Stimulated activated memory B cell treated with anti-CD40 and anti-IgM and Interleukin-4, amounts not matched to agents 10 μg/mL and 1 μg/mL and 100 μg/mL, for 72 hours (primary cell): ENCODE data around the gene PRND.
"Not testable (repeated sequence)": the region's sequence is repeated elsewhere in the genome, so short reads cannot be mapped to it uniquely, and the experiment has no call there.

Experiments used
- ATAC-seq: fragments of 150-1000 bp; cut with Tn5 transposase; 2 replicates; pipeline ENCODE4 v1.10.0; 2021
- H3K27ac Mint-ChIP-seq: one replicate; pipeline ENCODE4 v1.8.0; 2022; ENCODE audit warnings: mild to moderate bottlenecking, mixed read lengths
- H3K27me3 Mint-ChIP-seq: one replicate; pipeline ENCODE4 v1.8.0; 2022; ENCODE audit warnings: mixed read lengths
- H3K36me3 Mint-ChIP-seq: one replicate; pipeline ENCODE4 v1.8.0; 2022; ENCODE audit warnings: mixed read lengths
- H3K4me1 Mint-ChIP-seq: one replicate; pipeline ENCODE4 v1.8.0; 2022; ENCODE audit warnings: mixed read lengths
- H3K4me3 Mint-ChIP-seq: one replicate; pipeline ENCODE4 v1.8.0; 2022; ENCODE audit warnings: mild to moderate bottlenecking, moderate library complexity, mixed read lengths
- H3K9me3 Mint-ChIP-seq: one replicate; pipeline ENCODE4 v1.8.0; 2022; ENCODE audit warnings: mixed read lengths

The PRND gene

DNA sequence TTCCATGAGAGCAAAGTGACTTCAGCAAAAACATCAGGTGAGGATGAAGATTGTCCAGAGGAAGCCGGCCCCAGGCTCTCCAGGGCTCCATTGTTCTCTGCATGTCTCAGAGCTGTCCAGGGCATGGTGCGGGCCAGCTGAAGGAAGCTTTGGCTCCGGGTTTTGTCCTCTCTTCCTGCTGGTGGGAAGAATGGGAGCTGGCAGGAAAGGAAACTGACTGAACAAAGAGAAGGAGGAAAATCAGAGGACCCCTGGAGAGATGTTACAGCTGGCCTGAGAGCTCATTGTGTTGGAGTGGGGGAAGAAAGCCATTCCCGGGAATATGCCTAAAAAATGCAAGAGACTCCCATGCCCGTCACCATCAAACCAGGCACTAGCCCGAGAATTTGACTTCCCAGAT lies 27.1 kb downstream of the PRND start:
- H3K9me3 Mint-ChIP-seq = peaks cover 5% of the 10 kb centered on the region
- H3K4me1 Mint-ChIP-seq = no peaks in the 10 kb centered on the region
- no peak for ATAC-seq
- no peaks in the 10 kb centered on the region for H3K27me3 Mint-ChIP-seq
- no peaks in the 10 kb centered on the region for H3K36me3 Mint-ChIP-seq
- no peak overlapping the region for H3K4me3 Mint-ChIP-seq
- no peak overlapping the region for H3K27ac Mint-ChIP-seq

DNA sequence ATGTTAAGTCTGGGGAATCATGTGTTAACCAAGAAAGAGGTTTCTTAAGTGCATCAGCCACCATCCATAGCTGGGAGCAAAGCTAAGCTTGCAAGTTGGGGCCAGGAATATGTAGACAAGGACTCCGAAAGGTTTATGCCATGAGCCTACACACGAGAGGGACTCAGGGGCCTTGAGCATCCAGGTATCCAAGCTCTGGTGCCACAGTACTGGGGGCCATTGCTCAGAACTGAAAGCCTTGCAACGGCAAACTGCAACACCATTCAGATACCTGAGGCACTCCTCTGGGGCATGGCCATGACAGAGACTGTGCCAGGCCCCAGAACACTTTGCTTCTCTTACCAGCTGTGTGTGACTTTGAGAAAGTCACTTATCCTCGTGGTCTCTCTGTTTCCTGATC lies 27.6 kb downstream of the PRND start:
- H3K4me1 Mint-ChIP-seq = no peaks in the 10 kb centered on the region
- no peaks in the 10 kb centered on the region for H3K36me3 Mint-ChIP-seq
- no peaks in the 10 kb centered on the region for H3K27me3 Mint-ChIP-seq
- ATAC-seq = no peak
- H3K9me3 Mint-ChIP-seq = peaks cover 5% of the 10 kb centered on the region
- H3K27ac Mint-ChIP-seq = no peak overlapping the region
- no peak overlapping the region for H3K4me3 Mint-ChIP-seq

DNA sequence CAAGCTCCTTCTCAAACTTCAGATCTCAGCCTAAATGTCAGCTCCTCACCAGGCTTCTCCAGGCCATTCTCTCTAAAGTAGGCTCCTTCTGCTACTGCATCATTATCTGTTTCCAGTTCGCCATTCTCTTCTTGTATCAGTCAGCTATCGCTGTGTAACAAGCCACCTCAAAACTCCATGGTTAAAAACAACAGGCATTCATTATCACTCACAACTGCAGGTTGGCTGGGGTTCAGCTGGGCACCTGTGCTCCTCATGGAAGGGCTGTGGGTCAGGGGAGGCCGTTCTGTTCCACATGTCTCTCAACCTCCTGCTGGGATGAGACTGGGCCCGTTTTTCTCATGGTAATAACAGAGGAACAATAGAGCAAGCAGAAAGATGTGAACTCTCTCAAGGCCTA lies 28.7 kb downstream of the PRND start:
- H3K4me3 Mint-ChIP-seq = no peak overlapping the region
- no peaks in the 10 kb centered on the region for H3K36me3 Mint-ChIP-seq
- no peak for ATAC-seq
- H3K27me3 Mint-ChIP-seq = no peaks in the 10 kb centered on the region
- no peak overlapping the region for H3K27ac Mint-ChIP-seq
- H3K4me1 Mint-ChIP-seq = no peaks in the 10 kb centered on the region
- H3K9me3 Mint-ChIP-seq = peaks cover 5% of the 10 kb centered on the region

DNA sequence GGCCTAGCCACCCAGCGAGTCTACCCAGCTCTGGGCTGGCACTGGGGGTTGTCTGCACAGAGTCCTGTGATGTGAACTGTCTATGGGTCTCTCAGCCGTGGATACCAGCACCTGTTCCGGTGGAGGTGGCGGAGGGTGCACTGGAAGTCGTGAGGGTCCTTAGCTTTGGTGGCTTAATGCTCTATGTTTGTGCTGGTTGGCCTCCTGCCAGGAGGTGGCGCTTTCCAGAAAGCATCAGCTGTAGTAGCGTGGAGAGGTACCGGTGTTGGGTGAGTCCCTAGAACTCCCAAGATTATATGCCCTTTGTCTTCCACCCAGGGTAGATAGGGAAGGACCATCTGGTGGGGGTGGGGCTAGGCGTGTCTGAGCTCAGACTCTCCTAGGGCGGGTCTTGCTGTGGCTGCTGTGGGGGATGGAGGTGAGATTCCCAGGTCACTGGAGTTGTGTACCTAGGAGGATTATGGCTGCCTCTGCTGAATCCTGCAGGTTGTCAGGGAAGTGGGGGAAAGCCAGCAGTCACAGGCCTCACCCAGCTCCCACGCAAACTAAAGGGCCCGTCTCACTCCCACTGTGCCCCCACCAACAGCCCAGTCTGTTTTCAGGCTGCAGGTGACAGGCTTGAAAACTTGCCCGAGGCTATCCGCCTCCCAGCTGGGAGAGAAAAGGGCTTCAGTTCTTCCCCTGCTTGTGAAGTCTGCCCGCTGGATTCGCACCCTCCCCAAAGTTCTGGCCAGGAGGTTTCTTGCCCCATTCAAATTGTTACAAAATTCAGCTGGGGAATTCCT lies 37.6 kb downstream of the PRND start:
- not testable (repeated sequence) for H3K36me3 Mint-ChIP-seq, H3K4me3 Mint-ChIP-seq, H3K9me3 Mint-ChIP-seq, H3K27me3 Mint-ChIP-seq, ATAC-seq
- H3K4me1 Mint-ChIP-seq = peaks cover 14% of the 10 kb centered on the region
- H3K27ac Mint-ChIP-seq = peak overlapping the region; percentile 26

DNA sequence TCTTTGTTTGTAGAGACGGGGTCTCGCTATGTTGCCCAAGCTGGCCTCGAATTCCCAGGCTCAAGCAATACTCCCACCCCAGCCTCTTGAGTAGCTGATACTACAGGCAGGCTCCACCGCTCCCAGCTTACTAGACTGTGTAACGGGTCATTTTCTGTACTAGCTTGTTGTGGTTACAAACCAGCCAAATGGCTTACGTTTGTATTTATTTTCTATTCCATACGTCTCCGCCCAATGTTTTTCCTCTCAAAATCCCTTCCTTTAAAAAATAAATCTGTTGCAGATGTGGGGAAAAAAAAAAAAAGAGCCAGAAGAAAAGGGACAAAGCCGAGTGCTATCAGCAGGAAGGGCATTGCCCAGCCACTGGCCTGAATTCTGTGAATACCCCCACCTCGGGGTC lies 41.6 kb downstream of the PRND start:
- peaks cover 35% of the 10 kb centered on the region for H3K4me1 Mint-ChIP-seq
- no peak overlapping the region for H3K27ac Mint-ChIP-seq
- no peak for ATAC-seq
- H3K9me3 Mint-ChIP-seq = no peaks in the 10 kb centered on the region
- H3K36me3 Mint-ChIP-seq = no peaks in the 10 kb centered on the region
- no peak overlapping the region for H3K4me3 Mint-ChIP-seq
- H3K27me3 Mint-ChIP-seq = peaks cover 6% of the 10 kb centered on the region

DNA sequence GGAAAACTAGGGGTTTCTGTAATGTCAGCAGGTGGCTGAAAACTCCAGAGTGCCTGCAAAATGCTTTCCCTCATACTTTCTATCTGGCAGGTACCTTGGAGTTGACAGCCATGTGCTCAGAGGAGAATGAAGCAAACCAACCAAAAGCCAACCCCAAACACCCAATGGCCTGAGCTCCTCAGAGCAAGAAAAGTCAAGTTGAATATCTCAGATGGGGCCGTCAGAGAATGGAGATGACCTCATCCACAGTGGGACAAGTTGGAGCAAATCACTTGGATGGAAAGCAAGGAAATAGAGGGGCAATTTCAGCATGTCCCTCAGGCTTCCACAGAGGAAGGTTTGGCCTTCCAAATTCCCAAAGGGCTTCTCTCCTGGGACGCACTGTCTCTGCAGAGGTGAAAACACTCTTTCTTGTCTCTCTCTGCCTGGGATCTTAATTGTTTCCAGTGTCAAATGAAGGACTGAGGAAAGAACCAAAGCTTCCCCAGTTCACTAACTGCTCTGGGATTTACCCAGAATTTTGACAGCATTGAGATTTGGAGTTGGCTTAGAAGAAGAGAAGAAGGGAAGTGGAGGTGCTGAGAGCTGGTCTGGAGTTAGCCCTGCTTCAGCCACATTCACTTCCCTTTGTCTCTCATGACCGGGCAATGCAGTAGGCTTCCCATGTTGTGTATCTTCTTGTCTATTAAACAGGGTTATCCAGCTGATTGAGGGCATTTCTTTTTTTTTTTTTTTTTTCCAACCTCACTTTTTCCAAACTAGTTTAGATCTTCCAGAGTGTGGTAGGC lies 42.2 kb downstream of the PRND start:
- H3K27me3 Mint-ChIP-seq = peaks cover 2% of the 10 kb centered on the region
- no peaks in the 10 kb centered on the region for H3K36me3 Mint-ChIP-seq
- no peak for ATAC-seq
- H3K9me3 Mint-ChIP-seq = no peaks in the 10 kb centered on the region
- H3K27ac Mint-ChIP-seq = no peak overlapping the region
- H3K4me1 Mint-ChIP-seq = peaks cover 33% of the 10 kb centered on the region
- no peak overlapping the region for H3K4me3 Mint-ChIP-seq

DNA sequence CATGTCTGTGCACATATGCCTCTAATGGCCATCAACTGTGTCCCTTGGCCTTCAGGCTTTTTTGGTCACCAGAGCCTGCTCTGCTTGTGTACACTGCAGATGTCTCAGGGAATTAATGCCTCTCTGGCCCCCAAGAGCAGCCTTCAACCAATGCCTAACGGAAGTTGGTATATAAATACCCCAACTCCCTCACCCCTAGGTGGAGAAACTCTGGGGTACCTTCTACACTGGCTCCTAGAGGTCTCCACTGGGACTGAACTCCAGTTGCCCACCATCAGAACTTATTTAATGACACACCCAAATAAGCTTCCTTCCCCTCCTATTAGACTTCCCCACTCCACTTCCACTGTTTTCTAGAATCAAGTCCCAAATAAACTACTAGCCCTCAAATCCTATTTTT lies 43.1 kb downstream of the PRND start:
- Mint-ChIP-seq H3K36me3 (no peaks in the 10 kb centered on the region), H3K27ac (no peak overlapping the region), H3K27me3 (no peaks in the 10 kb centered on the region), H3K4me1 (peaks cover 29% of the 10 kb centered on the region), H3K9me3 (no peaks in the 10 kb centered on the region), H3K4me3 (no peak overlapping the region)
- ATAC-seq = no peak

DNA sequence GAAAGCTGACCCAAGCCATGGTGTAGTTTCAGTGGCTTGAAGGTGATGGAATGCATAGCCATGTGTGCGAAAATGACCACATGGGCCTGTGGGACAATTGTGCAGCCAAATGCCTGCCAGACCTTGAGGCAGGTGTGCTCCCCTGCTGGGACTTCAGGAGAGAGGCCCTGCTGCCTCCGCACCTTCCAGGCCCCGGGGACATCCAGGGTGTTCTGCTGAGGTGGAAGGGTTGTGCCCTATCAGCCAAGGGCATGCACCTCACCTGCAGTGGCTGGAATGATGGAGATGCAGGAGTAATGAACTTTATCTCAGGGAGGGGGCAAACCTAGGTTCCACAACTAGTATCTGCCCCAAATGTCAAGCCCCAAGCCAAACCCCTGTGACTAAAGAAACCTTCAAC lies 44.0 kb downstream of the PRND start:
- H3K36me3 Mint-ChIP-seq = peaks cover 5% of the 10 kb centered on the region
- H3K4me1 Mint-ChIP-seq = peaks cover 29% of the 10 kb centered on the region
- ATAC-seq = no peak
- no peak overlapping the region for H3K27ac Mint-ChIP-seq
- H3K9me3 Mint-ChIP-seq = peaks cover 2% of the 10 kb centered on the region
- H3K4me3 Mint-ChIP-seq = no peak overlapping the region
- no peaks in the 10 kb centered on the region for H3K27me3 Mint-ChIP-seq

DNA sequence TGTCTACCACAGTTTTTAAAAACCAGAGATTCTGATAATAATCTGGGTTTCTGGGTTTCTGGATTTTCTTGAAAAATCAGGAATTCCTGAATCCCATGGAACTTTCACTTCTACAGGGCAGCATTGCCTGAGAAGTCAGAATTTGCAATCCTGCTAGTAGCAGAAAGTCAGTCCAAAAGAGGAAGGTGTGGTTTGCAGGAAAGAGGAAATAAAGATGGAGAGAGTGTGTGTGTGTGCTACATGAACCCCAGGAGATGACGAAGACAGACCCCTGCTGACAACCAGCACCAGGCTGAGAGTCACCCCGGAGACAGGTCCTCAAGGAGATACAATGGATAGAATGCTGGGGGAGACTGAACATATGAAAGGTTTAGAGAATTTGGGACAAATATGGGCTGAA lies 44.9 kb downstream of the PRND start:
- peak; percentile 89 for ATAC-seq
- peaks cover 14% of the 10 kb centered on the region for H3K36me3 Mint-ChIP-seq
- H3K27ac Mint-ChIP-seq = peak overlapping the region; percentile 81
- peak overlapping the region; percentile 16 for H3K4me3 Mint-ChIP-seq
- H3K4me1 Mint-ChIP-seq = peaks cover 29% of the 10 kb centered on the region
- peaks cover 9% of the 10 kb centered on the region for H3K9me3 Mint-ChIP-seq
- H3K27me3 Mint-ChIP-seq = no peaks in the 10 kb centered on the region

DNA sequence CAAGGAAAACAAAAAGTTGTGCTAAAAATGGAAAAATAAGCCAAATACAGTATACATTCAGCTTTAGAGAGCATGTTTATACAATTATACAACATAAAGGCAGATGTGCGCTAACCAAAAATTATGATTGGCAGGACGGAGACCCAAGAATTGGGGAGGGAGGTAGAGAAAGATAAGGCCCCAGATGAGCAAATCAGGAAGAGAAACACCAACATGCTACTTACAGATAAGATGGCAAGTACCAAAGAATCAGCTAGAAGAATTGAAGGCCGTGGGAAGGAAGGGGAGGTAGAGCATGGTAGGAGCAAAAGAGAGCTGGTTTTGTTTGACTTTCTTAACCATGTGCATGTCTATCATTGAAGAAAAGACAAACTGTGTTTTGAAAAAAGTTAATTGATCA lies 45.4 kb downstream of the PRND start:
- no peak overlapping the region for H3K4me3 Mint-ChIP-seq
- H3K27me3 Mint-ChIP-seq = no peaks in the 10 kb centered on the region
- H3K27ac Mint-ChIP-seq = peak overlapping the region; percentile 81
- H3K9me3 Mint-ChIP-seq = peaks cover 9% of the 10 kb centered on the region
- ATAC-seq = no peak
- H3K4me1 Mint-ChIP-seq = peaks cover 29% of the 10 kb centered on the region
- H3K36me3 Mint-ChIP-seq = peaks cover 16% of the 10 kb centered on the region

DNA sequence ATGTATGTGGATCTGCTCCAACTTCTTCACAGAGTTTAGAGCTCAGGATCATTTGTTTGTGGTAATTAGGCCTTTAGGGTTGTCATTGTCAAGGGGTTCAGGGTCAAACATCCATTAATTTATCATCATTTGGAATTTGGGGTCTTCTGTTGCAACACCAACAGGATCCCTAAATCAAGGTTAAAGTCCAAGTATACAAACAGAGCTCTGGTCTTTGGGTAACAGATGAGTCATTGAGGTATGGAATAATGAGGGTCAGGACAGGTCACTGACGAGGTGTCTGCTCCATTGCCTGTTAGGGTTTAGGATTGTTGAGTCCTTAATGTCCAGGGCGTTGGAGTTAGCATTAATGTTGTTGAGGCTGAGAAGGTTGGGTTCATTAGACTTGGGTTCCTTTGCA lies 47.6 kb downstream of the PRND start:
- H3K36me3 Mint-ChIP-seq = peaks cover 26% of the 10 kb centered on the region

DNA sequence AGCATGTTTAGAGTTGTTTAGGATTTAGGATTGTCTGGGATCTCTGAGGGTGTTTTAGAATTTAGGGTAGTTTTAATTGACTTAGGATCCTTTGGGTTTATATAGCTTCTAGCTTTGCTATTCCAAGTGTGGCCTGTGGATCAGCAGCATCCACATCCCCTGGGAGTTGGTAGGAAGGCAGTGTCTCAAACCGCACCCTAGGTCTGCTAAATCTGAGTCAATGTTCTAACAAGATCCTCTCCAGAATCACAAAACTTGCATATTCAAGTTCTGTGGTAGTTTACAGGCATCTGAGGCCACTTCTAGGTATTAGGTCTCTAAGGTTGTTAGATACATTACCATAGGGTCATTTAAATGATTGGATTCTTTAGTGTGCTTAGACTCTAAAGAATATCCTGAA lies 48.3 kb downstream of the PRND start:
- Mint-ChIP-seq H3K27ac (no peak overlapping the region), H3K4me3 (no peak overlapping the region), H3K9me3 (peaks cover 13% of the 10 kb centered on the region), H3K36me3 (peaks cover 26% of the 10 kb centered on the region), H3K27me3 (no peaks in the 10 kb centered on the region), H3K4me1 (peaks cover 15% of the 10 kb centered on the region)
- no peak for ATAC-seq

More for the DNA sequence above, 47.6 kb downstream of the PRND start:
- Mint-ChIP-seq H3K4me1 (peaks cover 21% of the 10 kb centered on the region), H3K27me3 (no peaks in the 10 kb centered on the region), H3K4me3 (no peak overlapping the region), H3K9me3 (peaks cover 13% of the 10 kb centered on the region), H3K27ac (peak overlapping the region; percentile 35)
- ATAC-seq = no peak

DNA sequence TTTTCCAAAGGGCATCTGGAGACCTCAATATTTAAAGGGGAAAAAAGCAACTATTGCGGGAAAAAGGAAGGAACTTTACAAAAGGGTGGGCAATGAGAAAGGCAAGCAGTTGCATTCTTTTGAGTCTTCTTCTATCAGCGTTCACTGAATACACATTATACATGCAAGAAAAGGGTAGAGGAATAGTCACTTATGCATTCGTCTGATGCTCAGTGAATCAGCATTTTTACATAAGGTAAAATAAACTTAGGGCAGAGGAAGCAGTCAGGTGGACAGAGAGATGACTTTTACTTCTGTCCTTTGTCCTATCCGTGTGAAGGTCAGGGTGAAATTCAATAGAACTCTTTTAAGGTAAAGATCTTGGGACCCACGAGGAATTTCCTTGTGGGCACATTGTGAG lies 49.3 kb downstream of the PRND start:
- Mint-ChIP-seq H3K36me3 (peaks cover 26% of the 10 kb centered on the region), H3K4me3 (no peak overlapping the region), H3K27ac (no peak overlapping the region), H3K4me1 (peaks cover 14% of the 10 kb centered on the region), H3K27me3 (no peaks in the 10 kb centered on the region), H3K9me3 (peaks cover 13% of the 10 kb centered on the region)
- no peak for ATAC-seq

DNA sequence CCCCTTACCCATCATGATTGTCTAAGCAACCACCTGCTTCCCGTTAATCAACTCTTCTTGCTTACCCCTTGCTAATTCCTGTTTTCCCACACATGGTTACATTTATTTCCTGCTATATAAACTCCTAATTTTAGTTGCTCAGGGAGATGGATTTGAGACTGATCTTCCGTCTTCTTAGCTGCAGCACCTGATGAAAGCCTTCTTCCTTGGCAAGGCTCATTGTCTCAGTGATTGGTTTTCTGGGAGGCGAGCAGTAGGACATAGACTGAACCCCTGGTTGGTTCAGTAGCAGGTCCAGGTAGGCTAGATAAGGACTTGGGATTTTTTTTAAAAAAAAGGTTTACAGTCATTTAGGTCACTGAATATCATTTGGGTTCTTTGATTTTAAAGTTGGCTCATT lies 50.4 kb downstream of the PRND start:
- no peak for ATAC-seq
- H3K4me1 Mint-ChIP-seq = peaks cover 11% of the 10 kb centered on the region
- H3K27me3 Mint-ChIP-seq = no peaks in the 10 kb centered on the region
- no peak overlapping the region for H3K4me3 Mint-ChIP-seq
- no peak overlapping the region for H3K27ac Mint-ChIP-seq
- peaks cover 26% of the 10 kb centered on the region for H3K36me3 Mint-ChIP-seq
- peaks cover 13% of the 10 kb centered on the region for H3K9me3 Mint-ChIP-seq

DNA sequence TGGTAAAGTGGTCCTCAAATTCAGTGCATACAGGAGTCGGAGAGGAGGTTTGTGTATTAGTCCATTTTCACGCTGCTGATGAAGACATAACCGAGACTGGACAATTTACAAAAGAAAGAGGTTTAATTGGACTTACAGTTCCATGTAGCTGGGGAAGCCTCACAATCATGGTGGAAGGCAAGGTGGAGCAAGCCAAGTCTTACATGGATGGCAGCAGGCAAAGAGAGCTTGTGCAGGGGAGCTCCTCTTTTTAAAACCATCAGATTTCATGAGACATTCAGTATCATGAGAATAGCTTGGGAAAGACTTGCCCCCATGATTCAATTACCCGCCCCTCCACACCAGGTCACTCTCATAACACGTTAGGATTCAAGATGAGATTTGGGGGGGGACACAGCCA lies 51.3 kb downstream of the PRND start:
- H3K27me3 Mint-ChIP-seq, ATAC-seq, H3K27ac Mint-ChIP-seq, H3K4me3 Mint-ChIP-seq, H3K4me1 Mint-ChIP-seq: not testable (repeated sequence)
- Mint-ChIP-seq H3K9me3 (peaks cover 13% of the 10 kb centered on the region), H3K36me3 (peaks cover 26% of the 10 kb centered on the region)

DNA sequence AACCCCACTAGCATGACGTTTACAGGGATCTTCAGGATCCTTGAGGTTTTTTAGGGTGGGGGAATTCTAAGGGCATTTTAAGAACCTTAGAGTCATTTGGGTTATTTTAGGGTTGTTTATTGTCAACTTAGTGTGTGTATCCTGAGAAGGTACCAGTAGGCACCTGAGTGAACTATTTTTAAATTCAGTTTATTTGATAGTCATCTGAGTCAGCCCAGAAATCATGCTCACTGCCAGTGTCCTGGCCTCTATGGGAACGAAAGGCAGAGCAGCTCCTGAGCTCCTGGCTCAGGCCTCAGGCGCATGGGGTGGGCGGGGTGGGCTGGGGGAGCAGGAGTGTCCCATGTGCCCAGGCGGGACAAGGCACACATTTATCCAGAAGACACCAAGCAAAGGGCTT lies 52.0 kb downstream of the PRND start:
- no peak overlapping the region for H3K27ac Mint-ChIP-seq
- no peak overlapping the region for H3K4me3 Mint-ChIP-seq
- ATAC-seq = no peak
- peaks cover 13% of the 10 kb centered on the region for H3K9me3 Mint-ChIP-seq
- H3K36me3 Mint-ChIP-seq = peaks cover 26% of the 10 kb centered on the region
- H3K4me1 Mint-ChIP-seq = peaks cover 11% of the 10 kb centered on the region
- no peaks in the 10 kb centered on the region for H3K27me3 Mint-ChIP-seq
